HCT116 (cell line): Measurements from ENCODE around the gene PTPRJ. TPM values are rescaled to one million over a fixed set of nuclear protein-coding genes. Genes with fewer than 3 reads are reported as not detected.

Source experiments
- ATAC-seq: fragments of 200-7000 bp; cut with Tn5 transposase; 2 replicates; pipeline ENCODE4 v1.9.1; 2020; ENCODE audit warnings: mild to moderate bottlenecking, moderate library complexity
- BruUV-seq: library from RNA; stranded (reverse); fragments of 400-500 nt; replicated peaks from 2 replicates; lab custom pipeline; 2021; lab: Mats Ljungman, UMichigan
- CTCF ChIA-PET: fragments of 300-600 bp; sonication (Branson Sonifier 250); formaldehyde crosslinking; loops from one replicate; lab custom pipeline; 2021; ENCODE audit warnings: antibody characterized with exemption; lab: Charles Lee
- POLR2A ChIA-PET: fragments of 300-600, 350-600 bp; sonication (Branson Sonifier 250); formaldehyde crosslinking; loops from one replicate; lab custom pipeline; 2021; ENCODE audit warnings: antibody characterized with exemption; lab: Charles Lee
- RAD21 ChIA-PET, 2 experiments: fragments of 300-600 bp; sonication (Branson Sonifier 250); formaldehyde crosslinking; loops; one replicate each; lab custom pipeline; 2023; ENCODE audit warnings: low total read pairs in 2 of 2; ENCODE audit not compliant: uncharacterized antibody in 2 of 2, unreplicated experiment in 2 of 2, low non-redundant PET in 1 of 2; lab: Charles Lee
- DNase-seq: peaks from one replicate; pipeline ENCODE4 v3.0.0-alpha.2; 2010; ENCODE audit warnings: low read depth, low spot score
- H2AFZ ChIP-seq: fragments of 200-600 bp; shearing (Covaris generic), sonication (generic); 2 replicates; pipeline ENCODE4 v1.6.1; 2017; ENCODE audit warnings: low read depth, mixed run types, mixed read lengths, antibody characterized with exemption, low read length; ENCODE audit not compliant: poor library complexity, severe bottlenecking
- H3K27ac ChIP-seq: 2 replicates; pipeline ENCODE4 v1.5.1; 2012; ENCODE audit warnings: low read depth, low read length
- H3K27me3 ChIP-seq: fragments of 200-600 bp; sonication (generic); 2 replicates; pipeline ENCODE4 v1.6.1; 2016; ENCODE audit warnings: mixed run types, low read length, mixed read lengths; ENCODE audit not compliant: insufficient read depth
- H3K36me3 ChIP-seq, 2 experiments: fragments of 200-500 bp in 1 of 2; fragments of 200-600 bp in 1 of 2; sonication (Bioruptor generic) in 1 of 2; sonication (generic) in 1 of 2; 2 replicates each; pipeline versions ENCODE4 v1.5.1 to v1.6.1; 2014 to 2016; ENCODE audit warnings: low read length in 2 of 2, inconsistent platforms in 1 of 2, mixed read lengths in 1 of 2, mixed run types in 1 of 2; ENCODE audit not compliant: insufficient read depth in 2 of 2, control insufficient read depth in 1 of 2
- H3K4me1 ChIP-seq, 2 experiments: fragments of 200-600 bp in 1 of 2; sonication (generic) in 1 of 2; 2 replicates each; pipeline versions ENCODE4 v1.5.1 to v1.6.1; 2012 to 2017; ENCODE audit warnings: low read length in 2 of 2, inconsistent platforms in 1 of 2, mild to moderate bottlenecking in 1 of 2, mixed read lengths in 1 of 2, mixed run types in 1 of 2, moderate library complexity in 1 of 2; ENCODE audit not compliant: insufficient read depth in 2 of 2, control insufficient read depth in 1 of 2
- H3K4me2 ChIP-seq: fragments of 200-600 bp; sonication (generic); 2 replicates; pipeline ENCODE4 v1.6.1; 2017; ENCODE audit warnings: mixed run types, low read length, mixed read lengths
- H3K4me3 ChIP-seq, 2 experiments: fragments of 200-600 bp in 1 of 2; sonication (generic) in 1 of 2; replicated peaks in 1 of 2; 2 replicates each; pipeline ENCODE4 v1.5.1; 2011 to 2016; ENCODE audit warnings: low read length in 2 of 2, control low read depth in 1 of 2, low read depth in 1 of 2, mild to moderate bottlenecking in 1 of 2, mixed read lengths in 1 of 2, mixed run types in 1 of 2
- H3K79me2 ChIP-seq: fragments of 200-600 bp; sonication (generic); 2 replicates; pipeline ENCODE4 v1.6.1; 2017; ENCODE audit warnings: mild to moderate bottlenecking, mixed run types, low read length, moderate library complexity, mixed read lengths; ENCODE audit not compliant: insufficient read depth
- H3K9ac ChIP-seq: fragments of 200-600 bp; sonication (generic); 2 replicates; pipeline ENCODE4 v1.6.1; 2016; ENCODE audit warnings: low read length, mixed read lengths
- H3K9me2 ChIP-seq: fragments of 200-600 bp; sonication (generic), shearing (Covaris generic); 2 replicates; pipeline ENCODE4 v1.6.1; 2017; ENCODE audit warnings: mixed run types, mild to moderate bottlenecking, moderate library complexity; ENCODE audit not compliant: insufficient read depth
- H3K9me3 ChIP-seq, 2 experiments: fragments of 200-500 bp in 1 of 2; fragments of 200-600 bp in 1 of 2; sonication (Bioruptor generic) in 1 of 2; sonication (generic) in 1 of 2; 2 replicates each; pipeline ENCODE4 v1.6.1; 2014 to 2017; ENCODE audit warnings: low read length in 2 of 2, mixed read lengths in 2 of 2, inconsistent platforms in 1 of 2, low read depth in 1 of 2, mild to moderate bottlenecking in 1 of 2, mixed run types in 1 of 2, moderate library complexity in 1 of 2; ENCODE audit not compliant: control insufficient read depth in 1 of 2, insufficient read depth in 1 of 2
- H4K20me1 ChIP-seq: fragments of 200-600 bp; sonication (generic), shearing (Covaris generic); 2 replicates; pipeline ENCODE4 v1.6.1; 2017; ENCODE audit warnings: mixed run types, mild to moderate bottlenecking, moderate library complexity; ENCODE audit not compliant: insufficient read depth
- CEBPB ChIP-seq: IDR thresholded peaks from 2 replicates; pipeline ENCODE4 v1.6.1; 2012; ENCODE audit warnings: low read depth
- CTCF ChIP-seq, 3 experiments: fragments of 200-600 bp in 1 of 3; sonication (generic) in 1 of 3; IDR thresholded peaks in 2 of 3; conservative IDR thresholded peaks in 1 of 3; 2 replicates each; pipeline ENCODE4 v1.5.1; 2012 to 2017; ENCODE audit warnings: low read depth in 2 of 3, low read length in 2 of 3, antibody characterized with exemption in 1 of 3, borderline replicate concordance in 1 of 3, control low read depth in 1 of 3, mild to moderate bottlenecking in 1 of 3, mixed read lengths in 1 of 3, mixed run types in 1 of 3, moderate library complexity in 1 of 3; ENCODE audit not compliant: insufficient read depth in 1 of 3
- EZH2phosphoT487 ChIP-seq: fragments of 200-600 bp; IDR thresholded peaks from 2 replicates; pipeline ENCODE4 v1.6.1; 2018; ENCODE audit warnings: antibody characterized with exemption, borderline replicate concordance
- MAX ChIP-seq: IDR thresholded peaks from 2 replicates; pipeline ENCODE4 v1.6.1; 2012
- TCF7L2 ChIP-seq: IDR thresholded peaks from 2 replicates; pipeline ENCODE4 v1.7.0; 2011; ENCODE audit warnings: borderline replicate concordance, inconsistent platforms; ENCODE audit not compliant: insufficient read depth, insufficient read length; ENCODE audit errors: extremely low read depth
- ZBTB33 ChIP-seq: IDR thresholded peaks from 2 replicates; pipeline ENCODE4 v1.6.1; 2011; ENCODE audit warnings: mild to moderate bottlenecking, low read length, moderate library complexity; ENCODE audit not compliant: insufficient replicate concordance; ENCODE audit errors: extremely low read depth
- intact Hi-C: fragments of 100-400 bp; cut with micrococcal nuclease; formaldehyde crosslinking; loops from 2 replicates; pipeline ENCODE4 v1.10.0; 2022
- total RNA-seq: library from RNA; stranded (reverse); gene quantifications from one replicate; pipeline ENCODE4 v1.2.1, GENCODE V29; 2021; ENCODE audit not compliant: unreplicated experiment

Gene PTPRJ
- total RNA-seq, 1 experiment from 2014 or later = 19.1 TPM

- no peak overlapping the region for H3K27ac ChIP-seq
- RAD21 ChIA-PET = no interaction called here
- no peaks in the 10 kb centered on the region for H4K20me1 ChIP-seq
- peaks cover 0 to 3% of the 10 kb centered on the region in 2 experiments; a peak in 2 of 4 replicates for H3K4me1 ChIP-seq
- no peaks in the 10 kb centered on the region for H3K36me3 ChIP-seq
- no TSS peak for BruUV-seq
- H3K9me3 ChIP-seq = no peaks in the 10 kb centered on the region
- no peaks in the 10 kb centered on the region for H3K9me2 ChIP-seq
- no peak overlapping the region for H3K4me3 ChIP-seq
- DNase-seq = no peak
- H2AFZ ChIP-seq = no peak overlapping the region
- no peak overlapping the region for H3K4me2 ChIP-seq
- TF ChIP-seq CTCF (IDR thresholded peaks at IDR 0.05 in 2 of 3, conservative IDR thresholded peaks at IDR 0.05 in 1 of 3; ENCODE audit: borderline replicate concordance in 1 of 3, insufficient read depth in 1 of 3, low read depth in 2 of 3, low read length in 2 of 3) (no peak), CEBPB (no peak), EZH2phosphoT487 (no peak), ZBTB33 (no peak), MAX (no peak), TCF7L2 (no peak)
- CTCF ChIA-PET = no interaction called here
- POLR2A ChIA-PET = interaction anchor here (0.7 kb wide), 1 partner anchor 22 kb away, joined by 3 read pairs; no protein-coding TSS in a partner anchor
- no peak overlapping the region for H3K9ac ChIP-seq
- no peaks in the 10 kb centered on the region for H3K79me2 ChIP-seq
- H3K27me3 ChIP-seq = no peaks in the 10 kb centered on the region
- intact Hi-C loops = no loop called here
- ATAC-seq = no peak
These were observed 92.9 kb downstream of the PTPRJ start for GRCh38 chr11:48073031-48073861.
